ENCODE results near the gene VWA5B2.

- TF ChIP-seq, protein P1, sequence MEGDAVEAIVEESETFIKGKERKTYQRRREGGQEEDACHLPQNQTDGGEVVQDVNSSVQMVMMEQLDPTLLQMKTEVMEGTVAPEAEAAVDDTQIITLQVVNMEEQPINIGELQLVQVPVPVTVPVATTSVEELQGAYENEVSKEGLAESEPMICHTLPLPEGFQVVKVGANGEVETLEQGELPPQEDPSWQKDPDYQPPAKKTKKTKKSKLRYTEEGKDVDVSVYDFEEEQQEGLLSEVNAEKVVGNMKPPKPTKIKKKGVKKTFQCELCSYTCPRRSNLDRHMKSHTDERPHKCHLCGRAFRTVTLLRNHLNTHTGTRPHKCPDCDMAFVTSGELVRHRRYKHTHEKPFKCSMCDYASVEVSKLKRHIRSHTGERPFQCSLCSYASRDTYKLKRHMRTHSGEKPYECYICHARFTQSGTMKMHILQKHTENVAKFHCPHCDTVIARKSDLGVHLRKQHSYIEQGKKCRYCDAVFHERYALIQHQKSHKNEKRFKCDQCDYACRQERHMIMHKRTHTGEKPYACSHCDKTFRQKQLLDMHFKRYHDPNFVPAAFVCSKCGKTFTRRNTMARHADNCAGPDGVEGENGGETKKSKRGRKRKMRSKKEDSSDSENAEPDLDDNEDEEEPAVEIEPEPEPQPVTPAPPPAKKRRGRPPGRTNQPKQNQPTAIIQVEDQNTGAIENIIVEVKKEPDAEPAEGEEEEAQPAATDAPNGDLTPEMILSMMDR (IDR thresholded peaks at IDR 0.05) = no peak
- TF ChIP-seq POLR2A (IDR thresholded peaks at IDR 0.05) = no peak
Observed at GRCh38 chr3:184193991-184194539, 35.3 kb upstream of the VWA5B2 start.
